HL-60 (cell line): Measurements from ENCODE around the gene CERS6.

ENCODE experiments used
- DNase-seq, 2 experiments: peaks; one replicate each; pipeline ENCODE4 v3.0.0-alpha.2; 2010 to 2020; ENCODE audit warnings: low read depth in 1 of 2, low spot score in 1 of 2
- H3K27ac ChIP-seq: fragments of 250-450 bp; sonication (Bioruptor Pico); replicated peaks from 2 replicates; pipeline ENCODE4 v1.5.1; 2020; ENCODE audit warnings: mild to moderate bottlenecking, moderate library complexity
- H3K27me3 ChIP-seq: fragments of 250-450 bp; sonication (Bioruptor Pico); 2 replicates; pipeline ENCODE4 v1.5.1; 2021; ENCODE audit warnings: mild to moderate bottlenecking, moderate library complexity; ENCODE audit not compliant: insufficient read depth, poor library complexity, severe bottlenecking
- H3K4me3 ChIP-seq: replicated peaks from 2 replicates; pipeline ENCODE4 v1.5.1; 2011; ENCODE audit warnings: mild to moderate bottlenecking, control low read depth, low read length; ENCODE audit not compliant: insufficient read depth
- GABPA ChIP-seq: IDR thresholded peaks from 2 replicates; pipeline ENCODE4 v1.6.1; 2012; ENCODE audit warnings: low read depth
- POLR2AphosphoS5 ChIP-seq: IDR thresholded peaks from 2 replicates; pipeline ENCODE4 v1.6.1; 2012; ENCODE audit warnings: low read depth
- REST ChIP-seq: IDR thresholded peaks from 2 replicates; pipeline ENCODE4 v1.6.1; 2012; ENCODE audit warnings: low read depth; ENCODE audit not compliant: insufficient replicate concordance
- SPI1 ChIP-seq: IDR thresholded peaks from 2 replicates; pipeline ENCODE4 v1.6.1; 2012; ENCODE audit warnings: low read depth, mild to moderate bottlenecking, borderline replicate concordance
- TF ChIP-seq, protein P1 (sequence below): IDR thresholded peaks from one replicate; pipeline ENCODE4 v1.5.1; 2011; ENCODE audit warnings: low read length, control low read depth, inconsistent platforms; ENCODE audit not compliant: insufficient read depth

The CERS6 gene

DNA sequence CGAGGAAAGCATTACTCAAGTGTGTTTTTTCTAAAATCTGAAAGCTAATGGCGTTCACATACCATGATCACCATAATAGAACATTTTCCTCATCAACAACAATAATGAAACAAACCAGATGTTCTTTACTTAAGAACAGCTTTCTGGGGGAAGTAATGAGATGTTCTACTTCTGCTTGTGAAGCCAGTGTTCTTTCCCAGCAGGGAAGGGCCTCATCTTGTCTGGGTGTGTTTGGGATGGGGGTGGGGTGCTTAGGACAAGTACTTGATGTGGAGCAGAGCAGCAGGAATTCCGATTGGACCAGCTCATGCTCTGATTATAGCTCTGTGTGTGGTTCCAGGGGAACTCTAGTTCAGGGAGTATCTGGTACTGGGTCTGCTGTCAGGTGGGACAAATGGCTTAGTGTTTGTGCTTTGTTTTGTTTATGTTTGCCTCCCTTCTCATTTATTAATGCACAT is 183.4 kb downstream of the CERS6 start:
- no peak overlapping the region for H3K27ac ChIP-seq
- TF ChIP-seq, protein P1, sequence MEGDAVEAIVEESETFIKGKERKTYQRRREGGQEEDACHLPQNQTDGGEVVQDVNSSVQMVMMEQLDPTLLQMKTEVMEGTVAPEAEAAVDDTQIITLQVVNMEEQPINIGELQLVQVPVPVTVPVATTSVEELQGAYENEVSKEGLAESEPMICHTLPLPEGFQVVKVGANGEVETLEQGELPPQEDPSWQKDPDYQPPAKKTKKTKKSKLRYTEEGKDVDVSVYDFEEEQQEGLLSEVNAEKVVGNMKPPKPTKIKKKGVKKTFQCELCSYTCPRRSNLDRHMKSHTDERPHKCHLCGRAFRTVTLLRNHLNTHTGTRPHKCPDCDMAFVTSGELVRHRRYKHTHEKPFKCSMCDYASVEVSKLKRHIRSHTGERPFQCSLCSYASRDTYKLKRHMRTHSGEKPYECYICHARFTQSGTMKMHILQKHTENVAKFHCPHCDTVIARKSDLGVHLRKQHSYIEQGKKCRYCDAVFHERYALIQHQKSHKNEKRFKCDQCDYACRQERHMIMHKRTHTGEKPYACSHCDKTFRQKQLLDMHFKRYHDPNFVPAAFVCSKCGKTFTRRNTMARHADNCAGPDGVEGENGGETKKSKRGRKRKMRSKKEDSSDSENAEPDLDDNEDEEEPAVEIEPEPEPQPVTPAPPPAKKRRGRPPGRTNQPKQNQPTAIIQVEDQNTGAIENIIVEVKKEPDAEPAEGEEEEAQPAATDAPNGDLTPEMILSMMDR: no peak
- TF ChIP-seq GABPA (no peak), REST (no peak), SPI1 (no peak), POLR2AphosphoS5 (no peak)
- H3K4me3 ChIP-seq: no peak overlapping the region
- H3K27me3 ChIP-seq: no peaks in the 10 kb centered on the region
- DNase-seq: no peak

- no peak overlapping the region for H3K27ac ChIP-seq
- DNase-seq: no peak
- no peak overlapping the region for H3K4me3 ChIP-seq
- no peaks in the 10 kb centered on the region for H3K27me3 ChIP-seq
- TF ChIP-seq, protein P1: no peak
- TF ChIP-seq REST (no peak), GABPA (no peak), SPI1 (no peak), POLR2AphosphoS5 (no peak)
These were observed 184.0 kb downstream of the CERS6 start for GRCh38 chr2:168640039-168640438.

- Histone ChIP-seq H3K27me3 (no peaks in the 10 kb centered on the region), H3K4me3 (no peak overlapping the region), H3K27ac (no peak overlapping the region)
- TF ChIP-seq REST (no peak), GABPA (no peak)
- DNase-seq: no peak
These were observed 185.6 kb downstream of the CERS6 start for GRCh38 chr2:168641636-168642035.

GRCh38 chr2:168642873-168643272 is 186.8 kb downstream of the CERS6 start:
- H3K27me3 ChIP-seq: no peaks in the 10 kb centered on the region
- no peak for DNase-seq
- no peak overlapping the region for H3K27ac ChIP-seq
- no peak for TF ChIP-seq REST
- no peak for TF ChIP-seq GABPA
- TF ChIP-seq, protein P1: no peak
- no peak for TF ChIP-seq POLR2AphosphoS5
- no peak for TF ChIP-seq SPI1
- H3K4me3 ChIP-seq: no peak overlapping the region
